EH (cell line): Measurements from ENCODE around the gene KIAA1191.

Experiments used
- DNase-seq: peaks from one replicate; pipeline ENCODE4 v3.0.0-alpha.2; 2015; ENCODE audit warnings: low read depth

Gene KIAA1191

DNA sequence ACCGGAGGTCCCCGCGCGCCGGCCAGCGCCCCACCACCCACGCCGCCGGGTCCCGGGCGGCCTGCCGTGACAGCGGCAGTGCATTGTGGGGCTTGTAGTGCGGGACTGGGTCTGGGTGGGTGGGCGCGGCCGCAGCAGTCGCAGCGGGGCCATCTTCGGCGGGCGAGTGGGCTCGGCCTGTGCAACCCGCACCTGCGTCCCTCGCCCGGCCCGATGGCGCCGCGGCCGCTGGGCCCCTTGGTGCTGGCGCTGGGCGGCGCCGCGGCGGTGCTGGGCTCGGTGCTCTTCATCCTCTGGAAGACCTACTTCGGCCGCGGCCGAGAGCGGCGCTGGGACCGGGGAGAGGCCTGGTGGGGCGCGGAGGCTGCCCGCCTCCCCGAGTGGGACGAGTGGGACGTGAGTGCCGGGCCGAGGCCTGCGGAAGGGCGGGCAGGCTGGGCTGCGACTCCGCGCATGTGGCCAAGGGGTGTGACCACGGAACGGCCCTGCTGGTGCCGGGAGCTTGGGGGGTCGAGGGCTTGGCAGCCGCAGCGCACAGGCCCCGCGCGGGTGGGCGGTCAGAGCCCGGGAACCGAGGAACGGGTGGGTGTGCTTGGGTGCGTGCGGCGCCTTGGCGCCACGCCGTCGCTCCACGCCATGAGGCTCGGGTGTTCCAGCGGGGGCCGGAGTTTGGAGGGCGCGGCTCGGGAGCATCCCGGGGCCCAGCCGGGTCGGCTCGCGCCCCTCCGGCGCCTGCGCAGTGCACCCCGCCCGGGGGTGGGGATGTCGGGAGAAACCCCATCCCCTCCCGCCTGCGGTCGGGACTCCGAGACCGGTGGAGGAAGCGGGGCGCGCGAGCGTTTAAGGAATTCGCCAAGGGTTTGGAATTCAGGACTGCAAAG, 4.0 kb upstream of the KIAA1191 start, which contains the start of gene ARL10:
Gene ARL10 (plus strand): TSS at position 137 of the 881 bp plus-strand sequence. CDS start 77 bp downstream, at position 214.
- DNase-seq: peak; percentile 79

DNA sequence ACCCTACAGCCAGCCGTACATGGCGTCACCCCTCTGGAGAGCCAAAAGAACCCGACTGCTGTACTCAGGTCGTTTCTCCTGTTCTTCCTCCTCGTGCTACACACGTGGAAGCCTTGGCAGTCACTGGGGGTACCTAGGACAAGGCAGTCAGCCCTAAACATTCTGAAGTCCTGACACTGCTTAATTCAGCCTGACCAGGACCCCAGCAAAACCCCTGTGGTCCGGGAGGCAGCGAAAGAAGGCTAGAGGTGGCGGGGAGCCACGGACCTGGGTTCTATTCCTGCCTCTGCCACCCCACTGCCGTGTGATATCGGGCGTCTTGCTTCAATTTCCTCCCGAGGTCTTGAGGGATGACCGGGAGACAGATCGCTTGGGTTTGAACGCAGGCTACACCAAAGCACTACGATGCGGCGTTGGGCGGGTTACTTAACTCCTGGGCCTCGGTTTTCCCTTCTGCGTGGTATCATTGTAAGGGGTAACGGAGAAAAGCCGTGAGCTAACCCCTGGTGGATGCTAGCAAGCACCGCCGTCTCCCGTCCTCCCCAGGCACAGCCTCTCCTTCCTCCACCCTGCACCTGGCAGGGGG, 3.3 kb upstream of the KIAA1191 start:
- DNase-seq: no peak

DNA sequence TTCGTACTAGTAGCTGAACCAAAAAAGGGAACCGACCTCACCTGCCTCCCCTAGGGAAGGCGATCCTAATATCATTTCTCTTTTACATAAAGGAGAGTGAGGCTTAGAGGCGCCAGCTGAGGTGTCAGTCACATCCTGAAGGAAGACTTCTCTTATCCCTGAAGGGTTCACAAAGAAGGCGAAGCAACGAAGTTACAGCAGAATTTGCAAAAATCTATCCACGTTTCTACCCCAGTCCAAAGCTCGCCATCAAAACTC, 598 bp upstream of the KIAA1191 start:
- DNase-seq: no peak

GRCh38 chr5:176360894-176361436, 599 bp downstream of the KIAA1191 start:
- DNase-seq: peak; percentile 25

GRCh38 chr5:176359658-176360057, 1.9 kb downstream of the KIAA1191 start:
- peak; percentile 16 for DNase-seq

DNA sequence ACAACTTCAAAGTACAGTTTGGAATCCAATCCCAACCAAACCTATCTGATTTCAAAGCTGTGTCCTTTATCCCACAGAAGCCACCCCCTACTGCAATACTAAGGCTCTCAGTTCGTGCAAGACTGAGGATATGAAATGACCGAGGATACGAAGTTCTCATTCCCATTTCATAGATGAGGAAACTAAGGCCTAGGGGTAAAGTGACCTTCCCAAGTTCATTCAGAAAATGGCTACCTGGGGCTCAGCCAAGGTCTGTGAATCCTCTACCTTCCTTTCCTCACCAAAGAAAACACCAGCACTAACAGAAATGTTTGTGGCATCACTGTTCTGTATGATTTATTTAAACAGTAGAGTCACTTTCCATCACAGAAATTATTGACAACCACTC, 5.4 kb downstream of the KIAA1191 start:
- no peak for DNase-seq

DNA sequence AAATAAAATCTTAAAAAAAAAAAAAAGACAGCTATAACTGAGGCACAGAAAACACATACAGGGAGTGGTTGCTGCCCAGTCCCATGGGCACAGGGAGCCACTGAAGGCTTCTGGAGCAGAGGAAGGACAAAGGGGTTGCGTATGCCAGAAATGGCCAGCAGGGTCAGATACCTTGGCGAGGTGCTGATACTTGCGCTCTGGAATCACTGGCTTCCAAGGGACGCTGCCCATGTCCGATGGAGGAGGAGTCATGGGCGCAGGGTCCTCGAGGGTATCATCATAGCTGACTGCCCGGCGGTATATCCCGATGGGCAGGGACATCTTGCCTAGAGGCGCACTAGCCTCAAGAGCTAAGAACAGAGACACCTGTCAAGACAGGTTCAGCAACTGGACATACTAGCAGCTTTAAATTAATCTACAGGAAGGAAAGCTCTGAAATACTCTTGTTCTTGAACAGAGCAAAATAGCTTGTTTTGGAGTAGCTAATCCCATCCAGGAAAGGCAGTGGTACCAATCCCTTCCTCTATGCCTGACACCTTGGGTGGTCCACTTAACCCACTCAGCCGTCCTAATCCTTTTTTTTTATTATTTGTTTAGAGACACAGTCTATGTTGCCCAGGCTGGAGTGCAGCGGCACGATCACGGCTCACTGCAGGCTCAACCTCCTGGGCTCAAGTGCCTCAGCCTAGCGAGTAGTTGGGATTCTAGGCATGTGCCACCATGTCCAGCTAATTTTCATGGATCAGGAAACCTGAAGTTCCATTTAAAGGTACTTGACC, 6.0 kb downstream of the KIAA1191 start:
- DNase-seq: no peak

GRCh38 chr5:176353533-176353932, 8.0 kb downstream of the KIAA1191 start:
- DNase-seq: no peak

DNA sequence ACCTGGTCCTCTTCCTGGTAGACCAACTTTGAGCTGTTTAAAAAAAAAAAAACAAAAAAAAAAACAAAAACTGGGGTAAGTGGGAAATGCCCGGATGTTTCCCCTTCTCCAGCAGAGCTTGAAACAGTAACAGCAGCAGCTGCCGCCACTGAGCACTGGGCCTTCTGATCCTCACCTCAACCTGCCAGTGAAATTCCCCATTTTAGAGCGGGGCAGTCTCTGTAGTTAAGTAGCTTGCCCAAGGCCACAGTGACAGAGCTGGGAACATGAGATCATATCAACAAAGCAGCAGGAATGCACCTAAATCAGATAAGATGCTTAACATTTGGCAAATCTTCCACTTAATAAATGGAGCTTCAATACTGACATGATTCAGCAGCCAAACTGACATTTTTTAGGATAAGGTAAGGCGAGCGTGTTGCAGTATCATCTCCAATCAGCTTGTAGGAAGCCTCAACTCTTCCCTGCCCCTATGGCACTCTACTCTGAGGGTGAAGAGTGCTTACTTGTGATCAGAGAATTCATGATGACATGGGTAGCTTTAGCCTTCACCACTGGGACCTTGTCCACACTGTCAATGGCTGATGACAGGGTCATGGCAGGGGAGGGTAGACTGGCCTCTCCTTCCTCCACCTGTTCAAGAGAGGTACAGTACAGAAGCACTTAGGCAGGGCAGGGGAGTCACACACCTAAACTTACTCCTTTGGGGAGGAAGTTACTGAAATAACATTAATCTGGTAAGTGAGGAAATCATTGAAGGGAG, 9.3 kb downstream of the KIAA1191 start:
- peak; percentile 20 for DNase-seq

- DNase-seq: no peak
Measured at GRCh38 chr5:176350416-176350815, 11.1 kb downstream of the KIAA1191 start.

GRCh38 chr5:176342766-176343458, 18.7 kb downstream of the KIAA1191 start:
- no peak for DNase-seq

DNA sequence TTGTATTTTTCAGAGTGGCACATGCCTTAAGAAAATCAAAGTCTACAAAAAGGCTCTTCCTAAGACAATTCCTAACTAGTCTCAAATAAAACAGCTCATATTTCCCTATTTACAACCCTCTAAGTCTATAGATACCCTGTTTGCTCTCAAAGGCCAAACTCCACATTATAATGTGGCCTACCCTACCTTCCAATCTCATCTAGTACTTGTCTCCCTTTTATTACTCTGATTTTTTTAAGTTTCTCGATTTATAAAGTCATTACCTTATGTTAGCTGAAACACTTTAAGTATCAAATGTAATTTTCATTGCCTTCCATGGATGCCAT, 19.4 kb downstream of the KIAA1191 start:
- DNase-seq: no peak

DNA sequence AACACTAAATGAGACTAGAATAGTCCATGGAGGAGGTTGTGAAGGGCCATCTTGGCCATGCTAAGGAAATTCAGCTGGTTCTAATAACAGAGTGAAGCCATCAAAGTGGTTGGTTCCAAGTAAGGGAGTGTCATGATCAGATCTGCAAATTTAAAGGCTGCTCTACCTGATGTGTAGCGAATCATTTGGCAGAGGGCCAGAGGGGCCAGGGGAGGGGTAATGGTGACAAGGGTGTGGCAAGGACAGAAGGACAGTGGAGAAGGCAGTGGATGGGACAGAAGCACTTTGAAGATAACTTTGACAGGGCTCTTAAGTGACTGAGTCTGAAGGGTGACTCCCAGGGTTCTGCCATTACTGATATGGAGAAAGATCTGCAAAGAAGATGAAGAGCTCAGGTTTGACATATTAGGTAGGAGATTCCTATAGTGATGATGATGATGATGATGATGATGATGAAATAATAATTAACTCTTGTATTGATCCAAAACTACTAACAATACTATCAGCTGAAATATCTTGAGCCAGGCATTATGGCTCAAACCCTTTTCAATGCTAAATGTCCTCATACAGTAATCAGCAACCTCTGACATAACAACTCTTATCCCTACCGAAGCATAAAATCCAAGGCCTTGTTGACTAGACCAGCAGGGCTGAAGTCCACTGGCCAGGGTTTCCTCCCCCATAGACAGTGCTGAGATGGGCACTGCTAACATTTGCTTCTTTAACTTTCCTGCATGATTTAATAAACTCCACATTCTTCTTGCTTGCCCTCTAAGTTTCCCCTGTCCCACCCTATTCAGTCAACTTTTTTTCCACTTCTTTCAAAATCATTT, 20.0 kb downstream of the KIAA1191 start:
- no peak for DNase-seq

DNA sequence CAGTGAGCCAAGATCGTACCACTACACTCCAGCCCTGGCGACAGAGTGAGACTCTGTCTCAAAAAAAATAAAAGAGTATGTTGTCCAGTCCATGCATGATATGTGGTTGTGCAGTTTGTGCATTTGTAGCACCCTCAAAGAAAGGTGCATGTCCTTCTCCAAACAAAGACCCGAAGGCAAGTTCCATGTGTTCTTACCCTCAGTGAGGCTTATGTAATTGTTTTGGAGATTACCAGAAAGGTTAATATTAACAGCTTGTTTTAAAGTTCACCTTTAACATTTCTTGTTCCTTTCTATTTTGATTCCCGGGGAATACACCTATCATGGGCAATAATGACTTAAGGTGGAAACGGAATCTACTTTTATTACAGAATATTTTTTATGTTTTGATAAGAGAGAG, 22.3 kb downstream of the KIAA1191 start:
- no peak for DNase-seq

DNA sequence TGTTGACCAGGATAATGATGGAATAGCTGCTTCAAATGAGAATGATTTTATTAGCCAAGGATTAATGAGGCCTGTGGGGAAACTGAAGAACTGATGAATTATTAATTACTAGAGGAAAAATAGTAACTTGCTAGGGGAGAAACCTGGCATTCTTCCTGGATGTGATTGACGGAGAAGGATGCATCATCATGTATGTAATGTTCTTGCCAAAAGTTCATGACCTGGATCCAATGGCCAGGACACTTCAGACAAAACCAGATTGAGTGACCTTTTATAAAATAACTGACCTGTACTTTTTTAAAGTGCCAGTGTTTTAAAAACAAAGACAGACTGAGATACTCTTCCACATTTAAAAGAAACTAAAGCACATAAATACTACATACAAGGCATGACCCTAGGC, 23.7 kb downstream of the KIAA1191 start:
- no peak for DNase-seq

GRCh38 chr5:176334031-176334770, 27.4 kb downstream of the KIAA1191 start:
- no peak for DNase-seq

DNA sequence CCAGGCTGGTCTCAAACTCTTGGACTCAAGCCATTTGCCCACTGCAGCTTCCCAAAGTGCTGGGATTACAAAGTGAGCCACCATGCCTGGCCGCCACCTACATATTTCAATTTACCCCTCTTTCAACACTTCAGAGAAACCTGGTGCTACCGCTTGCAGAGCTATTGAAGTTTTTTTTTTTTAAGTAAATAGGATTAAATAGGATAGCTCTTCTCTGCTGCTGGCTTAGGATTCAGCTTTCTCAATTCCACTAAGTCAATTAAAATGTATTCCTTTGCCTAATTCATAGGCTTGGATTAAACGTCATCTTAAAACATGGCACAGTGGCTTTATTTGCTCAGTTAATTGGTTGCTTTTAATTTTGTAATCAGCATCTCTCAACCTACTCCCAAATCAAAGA, 41.0 kb downstream of the KIAA1191 start:
- DNase-seq: no peak

DNA sequence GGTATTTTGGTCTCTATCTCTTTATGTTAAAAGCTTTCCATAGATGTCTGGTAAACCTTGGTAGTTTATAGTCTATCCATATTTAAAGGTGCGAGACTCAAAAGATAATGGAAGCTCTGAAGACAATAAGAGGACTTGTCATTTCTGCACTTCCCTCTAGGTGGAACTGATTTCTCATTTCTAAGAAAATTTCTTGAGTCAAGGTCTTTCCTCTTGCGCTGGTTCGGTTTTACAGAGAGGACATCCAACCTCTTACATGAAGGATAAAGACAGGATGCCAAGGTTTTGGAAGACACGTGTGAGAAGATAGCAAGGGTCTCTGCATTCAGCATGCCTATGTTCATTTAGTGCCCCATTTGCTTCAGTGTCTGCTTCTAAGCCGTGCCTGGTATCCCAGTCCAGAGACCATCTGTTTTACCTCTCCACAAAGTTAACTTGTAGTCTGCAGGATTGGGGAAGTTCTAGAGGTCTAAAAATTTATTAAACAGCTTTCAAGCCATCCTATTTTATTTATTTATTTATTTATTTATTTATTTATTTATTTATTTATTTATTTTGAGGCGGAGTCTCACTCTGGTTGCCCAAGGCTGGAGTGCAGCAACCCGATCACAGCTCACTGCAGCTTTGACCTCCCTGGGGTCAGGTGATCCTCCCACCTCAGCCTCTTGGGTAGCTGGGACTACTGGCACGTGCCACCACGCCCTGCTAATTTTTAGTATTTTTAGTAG, 41.6 kb downstream of the KIAA1191 start:
- DNase-seq: peak; percentile 8
